ENCODE data around the gene SHISA9. TPM values are rescaled to one million over a fixed set of nuclear protein-coding genes. Genes with fewer than 3 reads are reported as not detected.

SHISA9 gene
- total and polyA plus RNA-seq, 12 donors, result 0.04 to 4.8 (median 0.35) TPM

DNA sequence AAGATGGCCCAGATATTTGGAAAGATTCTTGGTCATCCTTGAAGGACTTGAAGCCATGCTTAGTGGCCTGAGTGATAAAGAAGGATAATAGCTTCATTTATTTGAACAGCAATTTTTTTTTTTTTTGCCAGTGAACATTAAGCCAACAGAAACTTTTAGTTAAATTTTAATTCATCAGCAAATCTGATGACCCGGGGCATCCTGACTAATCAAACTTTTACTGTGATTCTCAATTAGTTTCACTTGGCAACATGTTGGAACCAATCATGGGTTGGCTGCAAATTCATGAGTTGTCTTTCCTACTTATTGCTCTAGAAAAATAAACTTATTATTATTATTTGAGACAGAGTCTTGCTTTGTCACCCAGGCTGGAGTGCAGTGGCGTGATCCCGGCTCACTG, 74.4 kb downstream of the SHISA9 start:
- DNase-seq, result no peak
- no peaks in the 10 kb centered on the region for H3K4me1 ChIP-seq (replicated peaks in 1 of 2)
- H3K27me3 ChIP-seq, result no peaks in the 10 kb centered on the region
- no peak overlapping the region for H3K4me3 ChIP-seq
- H3K27ac ChIP-seq, result no peak overlapping the region
- intact Hi-C loops (cut with DNase I), result no loop called here
- WGBS, 4 donors, result 87 to 95% (median 92%) methylated on average over 3 of the region's 3 CpGs
- no peaks in the 10 kb centered on the region for H3K9me3 ChIP-seq (replicated peaks in 1 of 3)
- TF ChIP-seq POLR2A (IDR thresholded peaks at IDR 0.05), result no peak
- TF ChIP-seq, protein P1, sequence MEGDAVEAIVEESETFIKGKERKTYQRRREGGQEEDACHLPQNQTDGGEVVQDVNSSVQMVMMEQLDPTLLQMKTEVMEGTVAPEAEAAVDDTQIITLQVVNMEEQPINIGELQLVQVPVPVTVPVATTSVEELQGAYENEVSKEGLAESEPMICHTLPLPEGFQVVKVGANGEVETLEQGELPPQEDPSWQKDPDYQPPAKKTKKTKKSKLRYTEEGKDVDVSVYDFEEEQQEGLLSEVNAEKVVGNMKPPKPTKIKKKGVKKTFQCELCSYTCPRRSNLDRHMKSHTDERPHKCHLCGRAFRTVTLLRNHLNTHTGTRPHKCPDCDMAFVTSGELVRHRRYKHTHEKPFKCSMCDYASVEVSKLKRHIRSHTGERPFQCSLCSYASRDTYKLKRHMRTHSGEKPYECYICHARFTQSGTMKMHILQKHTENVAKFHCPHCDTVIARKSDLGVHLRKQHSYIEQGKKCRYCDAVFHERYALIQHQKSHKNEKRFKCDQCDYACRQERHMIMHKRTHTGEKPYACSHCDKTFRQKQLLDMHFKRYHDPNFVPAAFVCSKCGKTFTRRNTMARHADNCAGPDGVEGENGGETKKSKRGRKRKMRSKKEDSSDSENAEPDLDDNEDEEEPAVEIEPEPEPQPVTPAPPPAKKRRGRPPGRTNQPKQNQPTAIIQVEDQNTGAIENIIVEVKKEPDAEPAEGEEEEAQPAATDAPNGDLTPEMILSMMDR (IDR thresholded peaks at IDR 0.05), result no peak
- H3K36me3 ChIP-seq (replicated peaks in 1 of 2), result no peaks in the 10 kb centered on the region

DNA sequence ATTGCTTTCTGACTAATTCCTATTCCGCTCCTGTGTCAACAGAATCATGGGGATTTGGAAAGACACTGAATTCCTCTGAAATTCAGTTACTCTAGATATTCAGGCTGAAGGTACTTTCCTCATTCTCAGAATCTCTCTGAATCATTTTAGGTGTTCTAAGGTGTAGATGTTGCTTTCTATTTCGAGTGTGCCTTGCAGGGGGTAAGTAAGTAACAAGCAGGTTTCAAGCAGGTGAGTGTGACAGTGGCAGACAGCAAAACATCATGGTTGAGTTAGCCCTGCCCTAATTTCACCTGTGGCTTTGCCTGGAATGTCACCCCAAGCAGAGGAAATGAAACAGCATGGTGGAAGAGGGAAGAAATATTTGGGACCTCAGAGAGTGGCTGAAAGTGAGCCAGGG, 75.1 kb downstream of the SHISA9 start:
- no peaks in the 10 kb centered on the region for H3K9me3 ChIP-seq (replicated peaks in 1 of 3)
- H3K4me1 ChIP-seq (replicated peaks in 1 of 2), result no peaks in the 10 kb centered on the region
- intact Hi-C loops (cut with DNase I), result no loop called here
- no peak overlapping the region for H3K4me3 ChIP-seq
- WGBS, 4 donors, result 53 to 63% (median 59%) methylated on average over 2 of the region's 2 CpGs
- H3K36me3 ChIP-seq (replicated peaks in 1 of 2), result no peaks in the 10 kb centered on the region
- H3K27ac ChIP-seq, result no peak overlapping the region
- no peaks in the 10 kb centered on the region for H3K27me3 ChIP-seq
- TF ChIP-seq, protein P1 (IDR thresholded peaks at IDR 0.05), result no peak
- TF ChIP-seq POLR2A (IDR thresholded peaks at IDR 0.05), result no peak
- DNase-seq, result no peak

DNA sequence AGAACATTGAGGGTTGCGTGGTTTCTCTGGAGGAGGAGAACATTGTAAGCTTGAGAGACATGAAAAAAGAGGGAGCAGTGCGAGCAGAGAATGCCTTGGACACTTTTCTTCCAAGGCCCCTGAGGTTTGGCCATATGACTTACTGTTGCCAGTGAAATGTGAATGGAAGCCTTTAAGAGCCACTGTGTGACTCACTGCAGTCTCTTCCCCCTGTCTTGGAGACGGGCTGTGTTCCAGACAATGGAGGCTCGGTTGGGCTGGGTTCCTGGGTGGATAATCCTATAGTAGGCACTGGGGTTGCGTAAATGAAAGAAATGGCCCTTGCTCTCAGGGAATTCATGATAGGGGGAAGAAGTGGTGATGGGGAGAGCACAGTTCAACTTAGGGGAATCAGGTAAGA, 75.5 kb downstream of the SHISA9 start:
- no peak for DNase-seq
- no peaks in the 10 kb centered on the region for H3K4me1 ChIP-seq (replicated peaks in 1 of 2)
- WGBS, 4 donors, result 53 to 73% (median 67%) methylated on average over 5 of the region's 5 CpGs
- no peaks in the 10 kb centered on the region for H3K36me3 ChIP-seq (replicated peaks in 1 of 2)
- no peaks in the 10 kb centered on the region for H3K9me3 ChIP-seq (replicated peaks in 1 of 3)
- no peak overlapping the region for H3K27ac ChIP-seq
- TF ChIP-seq, protein P1 (IDR thresholded peaks at IDR 0.05), result no peak
- no peak for TF ChIP-seq POLR2A (IDR thresholded peaks at IDR 0.05)
- intact Hi-C loops (cut with DNase I), result no loop called here
- H3K27me3 ChIP-seq, result no peaks in the 10 kb centered on the region
- no peak overlapping the region for H3K4me3 ChIP-seq

DNA sequence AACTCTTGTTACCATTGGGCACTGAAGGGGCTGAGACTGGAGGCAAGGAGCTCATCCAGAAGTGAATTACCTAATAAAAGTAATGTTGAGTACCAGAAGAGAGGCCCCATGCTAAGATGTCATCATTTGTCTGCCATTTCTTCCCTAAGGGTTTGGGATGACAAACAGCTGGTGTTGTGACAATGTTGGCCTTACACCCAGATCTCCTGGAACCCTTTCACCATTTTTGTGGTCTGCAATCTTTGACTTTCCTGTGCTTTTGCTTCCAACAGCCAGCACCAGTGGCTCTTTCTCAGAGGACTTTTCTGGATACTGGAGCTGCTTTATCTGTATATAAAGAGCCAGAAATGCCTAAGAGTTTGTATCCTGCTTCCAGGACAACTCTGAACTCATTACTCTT, 84.1 kb downstream of the SHISA9 start:
- no peak for DNase-seq
- TF ChIP-seq, protein P1 (IDR thresholded peaks at IDR 0.05), result no peak
- TF ChIP-seq POLR2A (IDR thresholded peaks at IDR 0.05), result no peak
- Histone ChIP-seq H3K4me1 (replicated peaks in 1 of 2) (no peaks in the 10 kb centered on the region), H3K27me3 (no peaks in the 10 kb centered on the region), H3K4me3 (no peak overlapping the region), H3K36me3 (replicated peaks in 1 of 2) (no peaks in the 10 kb centered on the region), H3K27ac (no peak overlapping the region), H3K9me3 (replicated peaks in 1 of 3) (no peaks in the 10 kb centered on the region)
- intact Hi-C loops (cut with DNase I), result no loop called here
